Measurements from ENCODE around the gene LYRM1. TPM values are rescaled to one million over a fixed set of nuclear protein-coding genes. Genes with fewer than 3 reads are reported as not detected.
A peak's percentile ranks its signal among the peaks of the same experiment; 100 is the strongest.

Gene LYRM1
- total and polyA plus RNA-seq, 8 donors = 6.7 to 58.5 (median 27.8) TPM

DNA sequence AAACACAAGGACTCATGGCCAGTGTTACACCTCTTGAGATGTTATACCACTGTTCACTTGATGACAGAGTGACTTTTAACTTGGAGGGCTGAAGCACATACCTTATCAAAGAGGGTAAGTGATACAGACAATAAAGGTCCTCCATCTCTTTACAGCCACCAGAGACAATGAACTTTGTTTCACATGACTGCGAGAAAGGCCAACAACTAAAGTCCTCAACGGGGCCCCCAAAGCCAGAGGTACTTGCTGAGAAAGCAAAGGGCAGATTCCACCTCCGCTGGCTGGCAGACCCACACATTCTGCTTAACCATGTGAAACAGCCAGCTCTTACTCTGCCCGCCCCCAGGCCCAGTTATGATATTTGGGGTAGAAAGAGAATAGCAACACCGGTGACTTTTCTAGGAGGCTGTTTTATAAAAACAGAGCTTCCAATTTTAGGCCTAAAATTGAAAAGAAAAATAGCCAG, 21.9 kb upstream of the LYRM1 start:
- TF ChIP-seq POLR2A (IDR thresholded peaks at IDR 0.05) (no peak), EP300 (IDR thresholded peaks at IDR 0.05) (no peak), POLR2AphosphoS5 (IDR thresholded peaks at IDR 0.05) (no peak)
- TF ChIP-seq, protein P1, sequence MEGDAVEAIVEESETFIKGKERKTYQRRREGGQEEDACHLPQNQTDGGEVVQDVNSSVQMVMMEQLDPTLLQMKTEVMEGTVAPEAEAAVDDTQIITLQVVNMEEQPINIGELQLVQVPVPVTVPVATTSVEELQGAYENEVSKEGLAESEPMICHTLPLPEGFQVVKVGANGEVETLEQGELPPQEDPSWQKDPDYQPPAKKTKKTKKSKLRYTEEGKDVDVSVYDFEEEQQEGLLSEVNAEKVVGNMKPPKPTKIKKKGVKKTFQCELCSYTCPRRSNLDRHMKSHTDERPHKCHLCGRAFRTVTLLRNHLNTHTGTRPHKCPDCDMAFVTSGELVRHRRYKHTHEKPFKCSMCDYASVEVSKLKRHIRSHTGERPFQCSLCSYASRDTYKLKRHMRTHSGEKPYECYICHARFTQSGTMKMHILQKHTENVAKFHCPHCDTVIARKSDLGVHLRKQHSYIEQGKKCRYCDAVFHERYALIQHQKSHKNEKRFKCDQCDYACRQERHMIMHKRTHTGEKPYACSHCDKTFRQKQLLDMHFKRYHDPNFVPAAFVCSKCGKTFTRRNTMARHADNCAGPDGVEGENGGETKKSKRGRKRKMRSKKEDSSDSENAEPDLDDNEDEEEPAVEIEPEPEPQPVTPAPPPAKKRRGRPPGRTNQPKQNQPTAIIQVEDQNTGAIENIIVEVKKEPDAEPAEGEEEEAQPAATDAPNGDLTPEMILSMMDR (IDR thresholded peaks at IDR 0.05) = no peak
- no peaks in the 10 kb centered on the region for H3K36me3 ChIP-seq
- intact Hi-C loops (cut with DNase I; ENCODE audit: low total_unique reads) = no loop called here
- H3K4me3 ChIP-seq = no peak overlapping the region
- WGBS, 5 donors = 63 to 77% (median 70%) methylated on average over 5 of the region's 5 CpGs
- no peak for DNase-seq
- peaks cover 44 to 86% (median 66%) of the 10 kb centered on the region in 4 donors for H3K4me1 ChIP-seq
- peak overlapping the region in 4 of 5 donors; percentile 49 to 73 (median 64) for H3K27ac ChIP-seq
- no peaks in the 10 kb centered on the region for H3K27me3 ChIP-seq
- H3K9me3 ChIP-seq = no peaks in the 10 kb centered on the region

DNA sequence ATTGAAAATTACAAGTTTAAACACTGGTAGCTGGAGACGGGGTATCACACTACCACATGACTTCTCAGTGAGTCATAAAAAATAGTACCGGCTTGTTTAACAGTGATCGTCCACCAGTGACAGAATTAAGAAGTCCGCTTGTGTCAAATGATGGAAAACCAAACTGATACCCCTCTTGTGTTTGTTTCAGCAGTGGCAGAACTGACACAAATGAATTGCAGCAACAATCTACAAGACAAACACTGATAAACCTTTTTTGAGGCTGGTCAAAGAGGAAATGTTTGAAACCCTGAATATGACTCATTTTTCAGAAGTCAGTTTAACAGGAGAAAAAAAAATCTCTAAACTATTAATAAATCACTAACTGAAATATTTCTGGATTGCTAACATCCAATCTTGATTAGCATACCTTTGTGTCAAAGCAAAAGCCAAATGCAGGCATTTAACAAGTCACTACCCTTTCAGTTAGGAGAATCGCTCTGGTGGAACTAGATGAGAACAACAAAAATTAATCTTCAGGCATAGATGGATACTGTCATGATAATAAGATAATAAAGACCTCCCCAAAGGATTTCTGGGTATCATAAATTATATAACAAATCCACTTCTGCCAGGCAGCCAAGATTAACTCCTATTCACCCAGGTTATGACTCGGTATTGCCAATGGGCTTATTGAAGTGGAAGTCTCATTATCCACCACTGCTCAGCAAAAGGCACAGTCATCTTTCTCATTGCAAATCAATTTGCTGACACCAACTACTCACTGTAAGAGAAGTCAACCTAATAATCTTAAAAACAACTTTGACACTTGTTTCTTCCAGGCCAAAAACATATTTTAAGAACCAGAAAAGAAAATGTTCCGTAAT, 21.2 kb upstream of the LYRM1 start:
- 37 to 44% (median 38%) methylated on average over 7 of the region's 7 CpGs for WGBS, 5 donors
- TF ChIP-seq, protein P1 (IDR thresholded peaks at IDR 0.05) = no peak
- no peak for TF ChIP-seq EP300 (IDR thresholded peaks at IDR 0.05)
- Histone ChIP-seq H3K27ac (peak overlapping the region in 4 of 5 donors; percentile 49 to 73 (median 64)), H3K4me1 (peaks cover 50 to 86% (median 69%) of the 10 kb centered on the region in 4 donors), H3K4me3 (no peak overlapping the region), H3K27me3 (no peaks in the 10 kb centered on the region), H3K9me3 (no peaks in the 10 kb centered on the region), H3K36me3 (no peaks in the 10 kb centered on the region)
- peak in 1 of 2 donors; percentile 24 for DNase-seq
- intact Hi-C loops (cut with DNase I; ENCODE audit: low total_unique reads) = no loop called here

DNA sequence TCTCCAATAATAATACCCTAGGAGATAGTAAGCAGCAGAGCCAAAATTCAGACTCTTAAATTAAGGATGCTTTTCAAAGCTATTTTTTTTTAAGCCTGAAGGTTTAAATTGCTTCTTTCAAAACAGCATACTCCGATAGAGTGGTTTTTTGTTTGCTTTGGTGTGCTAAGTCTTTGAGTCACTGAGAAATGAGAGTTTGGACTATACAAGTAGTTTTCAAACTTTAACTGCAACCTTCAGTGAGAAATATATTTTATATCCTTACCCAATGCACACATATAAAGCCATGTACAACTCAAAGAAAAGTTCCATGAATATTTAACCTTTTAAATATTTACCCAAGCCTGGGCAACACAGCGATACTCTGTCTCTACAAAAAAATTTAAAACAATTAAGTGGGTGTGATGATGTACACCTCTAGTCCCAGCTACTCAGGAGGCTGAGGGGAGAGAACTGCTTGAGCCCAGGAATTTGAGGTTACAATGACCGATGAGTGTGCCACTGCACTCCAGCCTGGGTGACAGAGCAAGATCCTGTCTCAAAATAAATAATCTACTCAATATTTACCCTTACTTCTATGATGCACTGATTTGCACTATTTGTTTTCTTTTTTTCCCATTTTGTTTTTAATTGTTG, 19.6 kb upstream of the LYRM1 start:
- WGBS, 5 donors = 28 to 49% (median 30%) methylated on average over 3 of the region's 3 CpGs
- Histone ChIP-seq H3K4me3 (no peak overlapping the region), H3K9me3 (no peaks in the 10 kb centered on the region), H3K27me3 (no peaks in the 10 kb centered on the region), H3K27ac (peak overlapping the region in 4 of 5 donors; percentile 19 to 82 (median 38)), H3K4me1 (peaks cover 47 to 78% (median 68%) of the 10 kb centered on the region in 4 donors), H3K36me3 (no peaks in the 10 kb centered on the region)
- TF ChIP-seq POLR2AphosphoS5 (IDR thresholded peaks at IDR 0.05) (no peak), POLR2A (IDR thresholded peaks at IDR 0.05) (no peak), EP300 (IDR thresholded peaks at IDR 0.05) (no peak)
- TF ChIP-seq, protein P1 (IDR thresholded peaks at IDR 0.05) = no peak
- intact Hi-C loops (cut with DNase I; ENCODE audit: low total_unique reads) = no loop called here
- DNase-seq = no peak

DNA sequence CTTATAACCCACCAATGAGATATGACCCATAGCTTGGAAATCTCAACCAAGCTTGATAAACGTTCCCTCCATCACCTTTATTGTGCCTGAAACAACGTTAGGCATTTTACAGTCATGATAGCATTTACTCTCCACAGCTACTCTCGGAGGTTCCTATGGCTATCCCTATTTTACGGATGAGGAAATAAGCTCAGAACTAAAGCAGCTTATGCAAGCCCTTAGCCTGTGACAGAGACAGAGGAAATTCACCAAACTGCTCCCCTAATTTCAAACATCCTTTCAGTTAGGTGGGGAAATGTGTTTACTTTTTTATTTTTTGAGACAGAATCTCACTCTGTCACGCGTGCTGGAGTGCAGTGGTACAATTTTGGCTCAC, 19.1 kb upstream of the LYRM1 start:
- H3K36me3 ChIP-seq = no peaks in the 10 kb centered on the region
- H3K9me3 ChIP-seq = no peaks in the 10 kb centered on the region
- no peak for TF ChIP-seq POLR2AphosphoS5 (IDR thresholded peaks at IDR 0.05)
- TF ChIP-seq EP300 (IDR thresholded peaks at IDR 0.05) = no peak
- no peak for TF ChIP-seq POLR2A (IDR thresholded peaks at IDR 0.05)
- TF ChIP-seq, protein P1 (IDR thresholded peaks at IDR 0.05) = no peak
- no peak overlapping the region for H3K4me3 ChIP-seq
- H3K27me3 ChIP-seq = no peaks in the 10 kb centered on the region
- H3K27ac ChIP-seq = peak overlapping the region; percentile 7 to 82 (median 35)
- 52 to 68% (median 59%) methylated on average over 6 of the region's 6 CpGs for WGBS, 5 donors
- peaks cover 47 to 83% (median 70%) of the 10 kb centered on the region in 4 donors for H3K4me1 ChIP-seq
- DNase-seq = no peak
- intact Hi-C loops (cut with DNase I; ENCODE audit: low total_unique reads) = no loop called here
